ENCODE data around the gene POLA1.

Gene POLA1

DNA sequence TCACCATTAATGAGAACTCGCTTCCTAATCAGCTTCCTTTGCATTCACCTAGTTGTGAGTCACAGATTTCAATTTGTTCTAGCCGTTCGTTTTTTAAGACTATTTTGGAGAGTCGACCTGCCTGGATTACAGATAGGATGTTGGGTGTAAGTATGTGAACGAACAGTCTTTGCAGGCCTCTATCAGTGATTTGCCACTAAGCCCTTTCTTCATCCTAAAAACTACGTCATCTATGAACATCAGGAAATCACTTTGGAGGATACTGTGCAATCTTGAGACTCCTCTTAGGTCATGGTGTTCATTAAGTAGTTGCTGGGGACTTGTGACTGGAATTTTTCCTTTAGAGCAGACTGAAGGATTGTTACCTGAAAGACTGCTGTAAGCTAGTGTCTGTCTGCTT is 1.1 kb downstream of the POLA1 start:
- DNase-seq = no peak

GRCh38 chrX:24696294-24696693 is 2.6 kb downstream of the POLA1 start:
- DNase-seq = no peak

DNA sequence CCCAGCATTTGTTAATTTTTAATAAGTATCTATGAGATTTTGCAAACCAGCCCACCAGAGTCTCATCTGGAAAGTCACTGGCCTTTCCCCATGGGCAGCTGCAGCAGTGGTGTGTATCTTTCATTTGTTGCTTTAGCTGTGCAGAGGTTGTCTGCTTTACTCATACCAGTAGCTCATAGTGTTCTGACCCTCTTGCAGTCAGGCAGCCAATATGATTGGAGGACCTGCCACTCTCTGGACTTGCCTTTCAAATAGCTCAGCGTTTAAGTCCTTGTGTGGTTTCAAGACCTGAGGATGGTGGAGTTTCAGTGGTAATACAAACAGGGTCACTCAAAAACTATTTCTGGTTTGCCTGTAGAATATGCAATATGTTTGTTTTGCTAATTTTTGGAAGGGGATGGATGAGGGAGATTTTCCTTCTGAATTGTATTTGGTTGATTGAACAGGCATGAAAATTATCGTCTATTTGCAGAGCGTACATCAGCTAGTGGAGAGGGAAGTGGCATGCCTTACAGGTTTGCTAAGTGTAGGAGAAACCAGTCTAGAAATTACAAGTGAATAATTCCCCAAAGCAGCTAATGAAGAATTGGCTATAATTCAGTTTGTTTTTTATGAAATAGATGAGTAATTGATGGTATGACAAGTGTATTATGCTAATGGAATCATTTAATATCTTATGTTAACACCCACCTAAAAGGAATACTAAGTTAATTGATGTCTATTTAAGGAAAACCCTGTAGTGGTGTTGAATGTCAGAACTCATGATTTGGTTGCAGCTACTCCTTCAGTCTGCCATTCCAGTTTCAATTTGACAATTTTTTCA is 8.9 kb downstream of the POLA1 start:
- DNase-seq = no peak

- DNase-seq = no peak
Observed at GRCh38 chrX:24703185-24703494, 9.4 kb downstream of the POLA1 start.

- DNase-seq = no peak
Observed at GRCh38 chrX:24718771-24719170, 25.1 kb downstream of the POLA1 start.

- no peak for DNase-seq
Observed at GRCh38 chrX:24720036-24720435, 26.3 kb downstream of the POLA1 start.

- DNase-seq = no peak
Observed at GRCh38 chrX:24728530-24728929, 34.8 kb downstream of the POLA1 start.

DNA sequence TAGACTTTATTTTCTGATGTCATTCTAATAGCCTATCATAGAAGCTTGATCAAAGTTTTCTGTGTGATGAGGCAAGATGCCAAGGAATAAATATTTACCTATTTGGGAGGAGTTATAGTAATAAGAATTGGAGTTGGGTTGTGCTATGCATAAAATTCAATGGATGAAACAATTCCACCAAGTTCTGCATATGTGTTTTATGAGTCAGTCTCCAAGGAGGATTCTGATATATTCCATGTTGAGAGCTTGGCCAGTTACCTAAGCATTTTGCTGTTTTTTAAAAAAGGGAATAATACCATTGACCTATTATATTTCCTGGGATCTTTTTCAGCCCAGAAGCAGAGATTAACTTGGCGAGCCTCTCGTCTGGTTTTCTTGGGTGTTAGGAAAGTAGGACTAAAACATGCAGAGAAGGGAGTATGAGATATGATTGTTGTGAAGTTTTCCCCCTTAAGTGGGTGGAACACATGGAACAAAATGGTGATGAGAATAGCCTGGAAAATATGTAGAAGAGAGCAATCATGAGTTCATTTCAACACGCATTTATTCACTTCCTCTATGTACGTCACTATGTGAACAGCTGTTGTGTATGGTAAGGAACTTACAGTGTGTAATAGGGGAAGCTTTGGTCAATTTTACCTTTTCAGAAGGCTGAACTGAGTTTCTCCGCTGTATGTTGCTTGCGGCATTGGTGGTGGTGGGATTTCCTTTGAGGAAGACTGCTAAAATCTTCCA is 39.2 kb downstream of the POLA1 start:
- no peak for DNase-seq

- no peak for DNase-seq
Observed at GRCh38 chrX:24741330-24741729, 47.6 kb downstream of the POLA1 start.

DNA sequence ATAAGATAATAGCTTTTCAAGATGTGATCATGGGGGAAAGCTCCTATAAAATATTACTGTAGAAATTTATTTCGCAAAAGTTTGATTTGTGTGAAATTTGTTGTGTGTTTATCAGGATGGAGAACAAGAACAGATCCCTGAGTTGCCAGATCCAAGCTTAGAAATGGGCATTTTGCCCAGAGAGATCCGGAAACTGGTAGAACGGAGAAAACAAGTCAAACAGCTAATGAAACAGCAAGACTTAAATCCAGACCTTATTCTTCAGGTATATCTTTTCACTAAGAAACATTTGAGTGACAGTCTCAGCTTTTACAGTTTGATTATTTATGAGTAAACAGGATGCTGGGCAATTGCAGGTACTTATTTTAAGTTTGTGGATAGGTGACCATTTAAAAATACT is 54.5 kb downstream of the POLA1 start:
- DNase-seq = no peak

DNA sequence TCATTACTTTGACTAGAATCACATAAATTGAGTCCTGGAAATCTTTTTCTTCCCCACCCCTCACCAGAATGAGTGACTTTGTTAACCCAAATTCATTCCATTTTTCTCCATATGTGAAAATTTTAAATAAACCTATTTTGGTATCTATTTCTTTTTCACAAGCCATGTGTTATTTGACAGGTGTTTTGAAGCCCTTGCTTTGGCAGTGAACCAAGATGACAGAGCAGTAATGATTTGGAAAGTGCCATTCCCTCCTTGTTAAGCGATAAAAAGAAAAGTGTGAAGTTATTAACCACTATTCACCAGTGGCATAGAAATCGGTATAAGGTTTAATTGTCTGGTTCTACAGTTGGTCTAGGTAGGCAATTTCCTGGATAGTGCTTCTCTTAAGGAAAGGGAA is 66.1 kb downstream of the POLA1 start:
- no peak for DNase-seq

DNA sequence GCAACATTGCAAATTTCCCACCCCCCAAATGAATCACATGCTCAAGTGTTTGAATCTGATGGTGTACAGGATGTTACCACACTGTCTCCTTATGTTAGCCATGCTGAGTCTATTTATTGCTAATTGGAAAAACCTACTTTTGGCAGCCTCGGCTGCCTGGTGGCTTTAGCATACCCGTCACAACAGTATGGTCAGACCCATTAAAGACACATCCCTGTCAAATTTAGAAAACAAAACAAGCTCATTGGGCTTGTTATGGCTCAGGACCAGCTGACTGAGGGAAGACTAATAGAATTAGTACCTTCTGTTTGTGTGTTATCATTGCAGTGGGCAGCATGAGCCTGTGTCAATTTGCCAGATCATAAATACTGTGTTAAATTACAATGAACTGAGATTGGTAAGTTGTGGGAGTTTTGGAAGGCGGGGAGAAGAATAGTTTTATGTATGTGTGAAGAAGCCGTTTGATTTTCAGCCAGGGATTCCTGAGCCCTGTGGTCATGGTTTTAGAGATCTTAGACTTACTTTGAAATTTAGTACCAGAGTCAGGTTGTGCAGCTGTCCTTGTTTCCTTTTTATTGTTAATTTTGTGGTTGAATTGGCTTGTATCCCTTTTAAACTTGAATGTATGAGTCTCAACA is 66.8 kb downstream of the POLA1 start:
- DNase-seq = no peak

DNA sequence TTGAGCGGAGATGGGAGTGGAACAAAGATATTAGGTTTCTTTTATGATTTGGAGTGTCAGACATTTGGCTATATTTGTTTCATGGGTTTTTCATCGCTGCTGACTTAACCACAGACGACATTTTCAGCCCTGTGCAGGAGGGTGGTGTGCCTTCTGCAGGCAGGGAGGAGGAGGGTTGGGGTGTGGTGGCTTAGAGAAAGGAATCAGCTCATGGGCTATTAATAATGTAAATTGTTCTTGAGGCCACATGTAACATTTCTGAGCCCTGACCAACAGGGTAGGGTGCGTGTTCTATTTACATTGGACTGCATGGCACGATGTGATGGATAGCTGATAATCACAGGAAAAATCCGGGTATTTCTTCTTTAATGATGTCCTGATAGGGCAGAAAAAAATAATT is 67.6 kb downstream of the POLA1 start:
- no peak for DNase-seq

- no peak for DNase-seq
Observed at GRCh38 chrX:24763989-24764388, 70.3 kb downstream of the POLA1 start.

DNA sequence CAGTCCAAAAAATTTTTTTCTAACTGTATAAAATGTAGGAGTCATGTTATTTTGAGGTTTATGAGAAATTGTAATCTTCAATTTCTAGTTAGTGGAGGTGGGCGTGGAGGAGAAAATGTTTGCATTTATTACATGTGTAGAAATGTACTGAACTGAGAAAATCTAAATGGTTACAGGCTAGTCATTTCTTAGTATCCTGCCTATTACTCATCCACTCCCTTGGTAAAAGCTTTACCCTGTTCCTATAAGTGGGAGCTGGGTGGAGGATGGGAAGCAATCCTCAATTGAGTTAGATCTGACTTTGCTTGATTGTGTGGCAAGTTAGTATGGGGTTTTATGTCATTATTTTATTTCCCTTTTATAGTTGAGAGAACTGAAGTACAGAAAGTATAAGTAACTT is 73.8 kb downstream of the POLA1 start:
- no peak for DNase-seq

DNA sequence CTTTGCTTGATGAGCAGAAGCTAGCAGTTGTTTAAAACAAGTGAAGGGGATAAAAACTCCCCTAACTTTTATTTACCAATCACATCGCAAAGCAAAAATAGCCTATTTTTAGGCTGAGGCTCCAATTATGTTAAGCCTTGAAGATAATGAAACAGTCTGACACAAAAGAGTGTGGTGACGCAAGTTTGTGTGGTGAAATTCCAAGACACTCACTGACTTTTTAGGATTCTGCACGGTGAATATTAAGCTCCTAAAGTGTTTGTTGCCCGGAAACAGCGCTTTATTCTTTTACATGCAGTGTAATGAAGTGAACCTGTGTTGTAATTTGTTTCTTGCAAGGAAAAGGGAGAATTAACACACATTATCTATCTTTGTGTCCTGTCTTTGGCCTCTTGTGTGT is 74.8 kb downstream of the POLA1 start:
- DNase-seq = no peak

DNA sequence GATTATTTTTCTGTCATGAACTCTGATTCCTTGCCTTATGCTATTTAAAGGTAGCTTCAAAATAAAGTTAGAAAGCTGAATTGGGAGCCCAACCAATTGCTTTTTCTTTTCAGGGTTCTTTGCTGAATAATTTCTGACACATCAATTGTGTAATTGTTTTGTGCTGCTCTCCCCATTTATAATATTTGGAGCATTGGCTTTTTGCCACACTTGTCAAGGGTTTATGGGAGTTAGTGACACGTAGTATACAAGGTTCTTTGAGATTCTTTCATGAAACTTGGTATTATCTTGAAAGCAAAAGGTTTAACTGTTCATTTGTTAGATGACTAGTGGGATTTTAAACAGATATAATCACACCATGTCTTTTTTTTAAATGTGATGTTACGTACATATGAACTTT is 80.9 kb downstream of the POLA1 start:
- no peak for DNase-seq

DNA sequence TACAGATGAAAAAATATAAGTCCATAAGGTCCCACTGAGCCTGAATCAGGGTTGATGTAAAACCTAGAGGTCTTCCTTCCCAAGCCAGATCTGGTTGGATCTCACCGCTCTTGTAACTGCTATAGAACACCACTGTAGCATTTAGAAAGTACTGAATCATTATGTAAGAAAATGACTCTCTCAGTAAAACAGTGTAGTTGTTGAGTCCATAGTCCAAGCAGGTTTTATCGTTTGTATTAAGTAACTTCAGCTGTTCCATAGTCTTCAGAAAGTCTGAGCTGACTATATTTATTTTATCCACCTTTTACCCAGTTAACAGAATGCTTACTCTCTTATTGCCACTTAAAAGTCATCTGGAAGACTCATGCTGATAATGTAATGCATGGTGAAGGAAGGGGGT is 82.2 kb downstream of the POLA1 start:
- no peak for DNase-seq

GRCh38 chrX:24777660-24778059 is 83.9 kb downstream of the POLA1 start:
- DNase-seq = no peak

- DNase-seq = no peak
Observed at GRCh38 chrX:24782011-24782410, 88.3 kb downstream of the POLA1 start.

DNA sequence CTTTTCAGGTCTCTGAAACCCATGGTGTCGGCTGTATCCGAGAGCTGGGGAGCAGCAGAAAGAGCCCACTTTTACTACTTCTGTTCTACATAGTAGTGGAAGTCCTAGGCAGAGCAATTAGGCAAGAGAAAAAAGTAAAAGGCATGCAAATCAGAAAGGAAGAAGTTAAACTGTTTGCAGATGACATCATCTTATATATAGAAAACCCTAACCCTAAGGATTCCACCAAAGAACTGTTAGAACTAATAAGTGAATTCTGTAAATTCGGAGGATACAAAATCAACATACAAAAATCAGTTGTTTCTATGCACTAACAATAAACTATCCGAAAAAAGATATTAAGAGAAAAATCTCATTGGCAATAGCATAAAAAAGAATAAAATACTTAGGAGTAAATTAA is 95.3 kb downstream of the POLA1 start:
- no peak for DNase-seq

GRCh38 chrX:24790166-24790565 is 96.4 kb downstream of the POLA1 start:
- DNase-seq = no peak

- no peak for DNase-seq
Observed at GRCh38 chrX:24796204-24796603, 102.5 kb downstream of the POLA1 start.

GRCh38 chrX:24799078-24799477 is 105.4 kb downstream of the POLA1 start:
- DNase-seq = no peak

Data from right kidney (tissue), 1 donor.